SK-N-SH (cell line): ENCODE data around the gene MPV17L2.

Experiments
- CTCF ChIP-seq: fragments of 200-600 bp; sonication (generic); IDR thresholded peaks from 2 replicates; pipeline ENCODE4 v1.6.1; 2017; ENCODE audit warnings: antibody characterized with exemption, mild to moderate bottlenecking, moderate library complexity
- EP300 ChIP-seq, 2 experiments: IDR thresholded peaks; 2 replicates each; pipeline versions ENCODE4 v1.4.0 to v1.6.1; 2012; ENCODE audit warnings: borderline replicate concordance in 1 of 2, low read depth in 1 of 2, low read length in 1 of 2
- EZH2phosphoT487 ChIP-seq: fragments of 200-600 bp; sonication (generic); IDR thresholded peaks from 2 replicates; pipeline ENCODE4 v1.6.1; 2017; ENCODE audit warnings: low read depth, mixed run types, mild to moderate bottlenecking, antibody characterized with exemption, moderate library complexity, borderline replicate concordance
- FOXM1 ChIP-seq: IDR thresholded peaks from 2 replicates; pipeline ENCODE4 v1.4.0; 2012; ENCODE audit warnings: low read depth, mild to moderate bottlenecking
- GATA2 ChIP-seq: sonication (generic); formaldehyde crosslinking; IDR thresholded peaks from 2 replicates; pipeline ENCODE4 v1.5.0; 2020; ENCODE audit warnings: mild to moderate bottlenecking, missing genetic modification reagents
- MXI1 ChIP-seq: IDR thresholded peaks from 2 replicates; pipeline ENCODE4 v1.6.1; 2012; ENCODE audit warnings: mild to moderate bottlenecking, low read depth, low read length, improper control_type of control experiment
- POLR2AphosphoS5 ChIP-seq: IDR thresholded peaks from 2 replicates; pipeline ENCODE4 v1.6.1; 2012; ENCODE audit warnings: low read depth, low read length
- RCOR1 ChIP-seq: fragments of 150-350 bp; IDR thresholded peaks from 2 replicates; pipeline ENCODE4 v1.6.1; 2017; ENCODE audit warnings: antibody characterized with exemption, low read length
- REST ChIP-seq: IDR thresholded peaks from 2 replicates; pipeline ENCODE4 v1.6.1; 2012; ENCODE audit warnings: mild to moderate bottlenecking, low read depth, low read length, moderate library complexity
- RFX5 ChIP-seq: IDR thresholded peaks from 2 replicates; pipeline ENCODE4 v1.6.1; 2012; ENCODE audit warnings: mild to moderate bottlenecking, improper control_type of control experiment, low read length
- RXRA ChIP-seq: IDR thresholded peaks from 2 replicates; pipeline ENCODE4 v1.4.0; 2012; ENCODE audit warnings: low read depth, mild to moderate bottlenecking, borderline replicate concordance

GRCh38 chr19:18221815-18222725, 29.1 kb downstream of the MPV17L2 start:
- TF ChIP-seq EP300 (IDR thresholded peaks at IDR 0.05; ENCODE audit: borderline replicate concordance in 1 of 2, low read depth in 1 of 2, low read length in 1 of 2), result no peak
- no peak for TF ChIP-seq CTCF
- no peak for TF ChIP-seq REST
- TF ChIP-seq GATA2 (CRISPR knock-in tag), result no peak
- no peak for TF ChIP-seq FOXM1
- no peak for TF ChIP-seq EZH2phosphoT487
- no peak for TF ChIP-seq RXRA
- no peak for TF ChIP-seq POLR2AphosphoS5
- TF ChIP-seq RCOR1, result no peak
- no peak for TF ChIP-seq RFX5
- no peak for TF ChIP-seq MXI1
